RCC 7860 (cell line): Measurements from ENCODE around the gene TIGAR.

Source experiments
- DNase-seq: peaks from one replicate; pipeline ENCODE4 v3.0.0-alpha.2; 2015; ENCODE audit warnings: low spot score
- FAIRE-seq: peaks from 2 replicates; lab custom pipeline; 2012; peaks lifted over from hg19 to GRCh38; lab: Jason Lieb, UNC

The TIGAR gene

GRCh38 chr12:4282103-4282891, 38.7 kb upstream of the TIGAR start:
- no peak for FAIRE-seq
- DNase-seq: no peak

GRCh38 chr12:4282892-4283511, 38.0 kb upstream of the TIGAR start:
- no peak for FAIRE-seq
- no peak for DNase-seq

- FAIRE-seq (no peak), DNase-seq (no peak)
Measured at GRCh38 chr12:4283512-4284255, 37.3 kb upstream of the TIGAR start.

- DNase-seq (no peak), FAIRE-seq (no peak)
Measured at GRCh38 chr12:4284306-4284705, 36.7 kb upstream of the TIGAR start.

GRCh38 chr12:4285070-4285469, 35.9 kb upstream of the TIGAR start:
- FAIRE-seq (no peak), DNase-seq (no peak)

GRCh38 chr12:4286228-4286627, 34.8 kb upstream of the TIGAR start:
- no peak for DNase-seq
- FAIRE-seq: no peak

- DNase-seq: no peak
- no peak for FAIRE-seq
Measured at GRCh38 chr12:4286771-4287317, 34.2 kb upstream of the TIGAR start.

- FAIRE-seq: no peak
- DNase-seq: no peak
Measured at GRCh38 chr12:4287325-4288211, 33.4 kb upstream of the TIGAR start.

- no peak for FAIRE-seq
- DNase-seq: no peak
Measured at GRCh38 chr12:4288296-4289131, 32.5 kb upstream of the TIGAR start.

GRCh38 chr12:4289231-4289878, 31.7 kb upstream of the TIGAR start:
- DNase-seq (no peak), FAIRE-seq (no peak)

GRCh38 chr12:4289998-4290790, 30.8 kb upstream of the TIGAR start:
- no peak for FAIRE-seq

GRCh38 chr12:4292341-4293073, 28.5 kb upstream of the TIGAR start:
- FAIRE-seq (no peak), DNase-seq (no peak)

More at GRCh38 chr12:4289998-4290790, 30.8 kb upstream of the TIGAR start:
- no peak for DNase-seq

GRCh38 chr12:4293299-4293965, 27.6 kb upstream of the TIGAR start:
- FAIRE-seq (no peak), DNase-seq (no peak)

- DNase-seq (no peak), FAIRE-seq (no peak)
Measured at GRCh38 chr12:4293966-4294505, 27.0 kb upstream of the TIGAR start.

GRCh38 chr12:4296751-4297150, 24.3 kb upstream of the TIGAR start:
- FAIRE-seq: no peak

GRCh38 chr12:4297617-4298016, 23.4 kb upstream of the TIGAR start:
- FAIRE-seq: no peak
- no peak for DNase-seq

More at GRCh38 chr12:4296751-4297150, 24.3 kb upstream of the TIGAR start:
- DNase-seq: no peak

GRCh38 chr12:4300883-4301282, 20.1 kb upstream of the TIGAR start:
- FAIRE-seq (no peak), DNase-seq (no peak)
